ENCODE data around the gene S100A2.

DNA sequence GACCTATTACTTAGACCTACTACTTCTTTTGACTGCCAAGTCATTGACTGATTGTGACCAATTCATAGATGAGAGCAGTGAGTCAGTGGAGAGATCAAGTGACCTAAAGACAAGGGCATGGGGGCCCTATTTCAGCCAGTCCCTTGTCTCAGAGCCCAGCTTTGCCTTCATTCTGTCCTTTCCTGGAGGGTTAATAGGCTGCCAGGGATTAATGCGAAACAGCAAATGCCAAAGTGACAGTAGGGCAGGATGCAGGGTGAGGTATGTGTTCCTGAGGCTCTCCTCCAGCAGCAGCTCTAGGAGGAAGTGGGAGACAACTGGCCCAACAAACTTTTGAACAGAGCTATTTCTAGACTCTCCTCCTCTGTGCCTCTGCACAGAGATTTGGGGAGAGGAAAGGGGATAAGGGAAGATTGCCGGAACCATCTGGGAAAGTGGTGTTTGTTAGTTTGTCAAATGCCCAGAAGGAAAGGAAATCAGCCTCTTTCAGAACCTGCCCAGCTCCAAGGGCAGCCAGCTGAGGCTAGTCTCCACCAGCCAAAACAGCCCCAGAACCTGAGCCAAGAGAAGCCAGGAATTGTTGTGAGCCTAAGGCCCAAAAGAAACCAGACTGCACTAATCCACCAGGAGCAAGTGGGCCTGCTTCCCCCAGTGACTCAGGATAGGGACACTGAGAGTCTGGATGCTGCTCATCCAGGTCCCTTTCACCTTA is 11.7 kb downstream of the S100A2 start:
- TF ChIP-seq, protein P1, sequence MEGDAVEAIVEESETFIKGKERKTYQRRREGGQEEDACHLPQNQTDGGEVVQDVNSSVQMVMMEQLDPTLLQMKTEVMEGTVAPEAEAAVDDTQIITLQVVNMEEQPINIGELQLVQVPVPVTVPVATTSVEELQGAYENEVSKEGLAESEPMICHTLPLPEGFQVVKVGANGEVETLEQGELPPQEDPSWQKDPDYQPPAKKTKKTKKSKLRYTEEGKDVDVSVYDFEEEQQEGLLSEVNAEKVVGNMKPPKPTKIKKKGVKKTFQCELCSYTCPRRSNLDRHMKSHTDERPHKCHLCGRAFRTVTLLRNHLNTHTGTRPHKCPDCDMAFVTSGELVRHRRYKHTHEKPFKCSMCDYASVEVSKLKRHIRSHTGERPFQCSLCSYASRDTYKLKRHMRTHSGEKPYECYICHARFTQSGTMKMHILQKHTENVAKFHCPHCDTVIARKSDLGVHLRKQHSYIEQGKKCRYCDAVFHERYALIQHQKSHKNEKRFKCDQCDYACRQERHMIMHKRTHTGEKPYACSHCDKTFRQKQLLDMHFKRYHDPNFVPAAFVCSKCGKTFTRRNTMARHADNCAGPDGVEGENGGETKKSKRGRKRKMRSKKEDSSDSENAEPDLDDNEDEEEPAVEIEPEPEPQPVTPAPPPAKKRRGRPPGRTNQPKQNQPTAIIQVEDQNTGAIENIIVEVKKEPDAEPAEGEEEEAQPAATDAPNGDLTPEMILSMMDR (IDR thresholded peaks at IDR 0.05): no peak
- no peak for TF ChIP-seq POLR2A (IDR thresholded peaks at IDR 0.05)
- no peak for TF ChIP-seq EP300 (IDR thresholded peaks at IDR 0.05)

Data from tibial nerve (tissue), 4 donors.